ENCODE results near the gene PAH.

- TF ChIP-seq POLR2A (IDR thresholded peaks at IDR 0.05) (no peak), CTCF (IDR thresholded peaks at IDR 0.05) (no peak)
Measured at GRCh38 chr12:102959391-102959790, 42.3 kb upstream of the PAH start.

Measured in breast epithelium (tissue), 3 donors.